Epithelial cell of prostate (primary cell): ENCODE data around the gene RFX6.
"Not testable (repeated sequence)": the region's sequence is repeated elsewhere in the genome, so short reads cannot be mapped to it uniquely, and the experiment has no call there.

ENCODE experiments used
- DNase-seq: peaks from one replicate; pipeline ENCODE4 v3.0.0-alpha.2; 2011; ENCODE audit warnings: low read depth, low spot score
- H3K27ac ChIP-seq: fragments of 450-650 bp; 2 replicates; pipeline ENCODE4 v1.5.1; 2017; ENCODE audit warnings: mild to moderate bottlenecking

The RFX6 gene, protein sequence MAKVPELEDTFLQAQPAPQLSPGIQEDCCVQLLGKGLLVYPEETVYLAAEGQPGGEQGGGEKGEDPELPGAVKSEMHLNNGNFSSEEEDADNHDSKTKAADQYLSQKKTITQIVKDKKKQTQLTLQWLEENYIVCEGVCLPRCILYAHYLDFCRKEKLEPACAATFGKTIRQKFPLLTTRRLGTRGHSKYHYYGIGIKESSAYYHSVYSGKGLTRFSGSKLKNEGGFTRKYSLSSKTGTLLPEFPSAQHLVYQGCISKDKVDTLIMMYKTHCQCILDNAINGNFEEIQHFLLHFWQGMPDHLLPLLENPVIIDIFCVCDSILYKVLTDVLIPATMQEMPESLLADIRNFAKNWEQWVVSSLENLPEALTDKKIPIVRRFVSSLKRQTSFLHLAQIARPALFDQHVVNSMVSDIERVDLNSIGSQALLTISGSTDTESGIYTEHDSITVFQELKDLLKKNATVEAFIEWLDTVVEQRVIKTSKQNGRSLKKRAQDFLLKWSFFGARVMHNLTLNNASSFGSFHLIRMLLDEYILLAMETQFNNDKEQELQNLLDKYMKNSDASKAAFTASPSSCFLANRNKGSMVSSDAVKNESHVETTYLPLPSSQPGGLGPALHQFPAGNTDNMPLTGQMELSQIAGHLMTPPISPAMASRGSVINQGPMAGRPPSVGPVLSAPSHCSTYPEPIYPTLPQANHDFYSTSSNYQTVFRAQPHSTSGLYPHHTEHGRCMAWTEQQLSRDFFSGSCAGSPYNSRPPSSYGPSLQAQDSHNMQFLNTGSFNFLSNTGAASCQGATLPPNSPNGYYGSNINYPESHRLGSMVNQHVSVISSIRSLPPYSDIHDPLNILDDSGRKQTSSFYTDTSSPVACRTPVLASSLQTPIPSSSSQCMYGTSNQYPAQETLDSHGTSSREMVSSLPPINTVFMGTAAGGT

DNA sequence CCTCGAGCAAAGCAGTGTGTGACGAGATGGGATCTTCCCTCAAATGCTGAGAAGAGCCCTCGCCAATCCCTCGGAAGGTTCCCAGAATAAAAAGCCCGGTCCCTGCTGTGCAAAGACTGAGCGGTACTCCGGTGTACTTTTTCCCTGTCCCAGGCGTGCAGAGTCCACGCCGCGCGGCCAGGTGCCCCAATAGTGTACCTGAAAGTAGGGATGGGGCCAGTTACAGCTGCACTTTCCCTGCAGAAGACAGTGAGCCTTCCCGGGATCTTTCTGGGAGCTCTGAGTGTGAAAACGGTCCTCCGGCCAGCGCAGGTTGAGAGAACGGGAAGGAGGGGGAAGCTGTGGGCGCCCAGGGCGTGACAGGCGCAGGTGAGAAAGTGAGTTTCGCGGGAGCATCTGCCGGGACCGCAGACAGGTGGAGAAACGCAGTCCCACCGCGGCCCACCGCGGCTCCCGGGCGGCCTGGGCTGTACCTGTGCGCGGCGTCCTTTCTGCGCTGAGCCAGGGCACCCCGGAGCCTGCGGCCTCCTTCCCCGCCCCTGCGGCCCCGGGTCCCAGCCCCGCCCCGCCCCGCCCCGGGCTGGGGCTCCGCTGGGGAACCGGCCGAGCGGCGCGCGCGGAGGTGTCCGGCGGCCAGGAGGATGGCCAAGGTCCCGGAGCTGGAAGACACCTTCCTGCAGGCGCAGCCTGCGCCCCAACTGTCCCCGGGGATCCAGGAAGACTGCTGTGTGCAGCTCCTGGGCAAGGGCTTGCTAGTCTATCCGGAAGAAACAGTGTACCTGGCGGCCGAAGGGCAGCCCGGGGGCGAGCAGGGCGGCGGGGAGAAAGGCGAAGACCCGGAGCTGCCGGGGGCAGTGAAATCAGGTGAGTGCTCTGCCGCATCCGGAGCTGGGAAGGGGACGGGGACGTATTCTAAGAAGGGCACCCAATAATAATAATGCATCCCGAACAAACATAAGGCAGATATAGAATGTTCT, at the start of gene RFX6:
RFX6 (plus strand) TSS at position 608 of the 977 bp plus-strand sequence; CDS start at position 642, 34 bp downstream.
- no peak for DNase-seq

DNA sequence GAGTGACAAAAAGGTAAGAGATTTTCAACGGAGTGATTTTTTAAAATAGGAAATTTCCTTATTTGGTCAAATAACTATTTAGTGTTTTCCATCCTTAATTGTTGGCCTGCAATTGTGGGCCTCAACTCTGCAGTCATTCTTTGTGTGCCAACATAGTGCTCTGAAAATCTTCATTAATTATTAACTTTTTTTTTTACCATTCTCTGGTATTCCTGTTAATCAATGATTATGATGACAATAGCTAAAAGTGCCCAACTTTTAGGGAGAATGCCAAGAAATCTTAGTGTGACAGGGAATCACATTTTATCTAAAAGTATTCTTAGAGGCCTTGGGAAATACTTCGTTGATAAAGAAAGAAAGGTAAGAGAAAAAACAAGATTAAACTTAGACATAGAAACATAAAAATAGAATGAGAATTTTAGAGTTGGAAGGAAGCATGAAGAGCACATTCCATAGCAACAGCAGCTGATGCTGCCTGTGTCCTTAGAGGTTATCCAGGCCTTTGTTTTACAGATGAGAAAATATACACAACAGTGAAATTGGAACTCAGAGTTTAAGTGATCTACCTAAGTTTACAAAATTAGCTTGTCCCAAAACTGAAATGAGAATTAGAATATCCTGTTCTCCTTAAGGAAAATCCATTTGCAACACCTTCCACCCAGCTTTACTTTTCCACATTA, 49.3 kb upstream of the RFX6 start:
- H3K27ac ChIP-seq, result no peak overlapping the region
- no peak for DNase-seq

More for the DNA sequence above, at the start of gene RFX6:
- no peak within 1 kb of the TSS for H3K27ac ChIP-seq

DNA sequence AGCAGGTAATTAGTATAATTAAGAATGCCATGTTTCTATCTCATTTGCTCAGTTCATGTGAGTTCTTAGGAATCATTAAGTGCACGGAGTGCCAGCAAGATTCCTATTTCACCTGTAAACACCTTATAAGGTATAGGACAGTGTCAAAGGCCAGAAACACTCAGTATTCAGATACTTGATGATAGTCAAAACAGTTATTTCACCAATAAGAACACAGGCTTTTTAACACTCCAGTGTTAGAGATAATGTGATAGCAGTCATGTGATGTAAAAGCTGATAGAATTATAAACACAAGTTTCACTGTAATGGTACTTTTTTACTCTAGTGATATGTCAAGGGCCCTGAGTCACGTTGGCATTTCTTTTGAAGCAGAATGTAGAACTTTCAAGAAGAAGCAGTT, 48.1 kb upstream of the RFX6 start, which contains the start of gene GPRC6A:
GPRC6A (minus strand) TSS at position 101 of the 400 bp plus-strand sequence; CDS start at position 31, 70 bp downstream.
- no peak for DNase-seq
- H3K27ac ChIP-seq, result no peak within 1 kb of the TSS

DNA sequence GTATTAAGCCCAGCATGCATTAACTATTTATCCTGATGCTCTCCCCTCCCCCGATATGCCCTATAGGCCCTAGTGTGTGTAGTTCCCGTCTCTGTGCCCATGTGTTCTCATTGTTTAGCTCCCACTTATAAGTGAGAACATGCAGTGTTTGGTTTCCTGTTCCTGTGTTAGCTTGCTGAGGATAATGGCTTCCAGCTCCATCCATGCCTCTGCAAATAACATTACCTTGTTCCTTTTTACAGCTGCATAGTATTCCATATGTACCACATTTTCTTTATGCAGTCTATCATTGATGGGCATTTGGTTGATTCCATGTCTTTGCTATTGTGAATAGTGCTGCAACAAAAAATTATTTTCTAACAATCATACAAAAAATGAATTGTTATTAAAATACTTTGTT, 42.5 kb upstream of the RFX6 start:
- not testable (repeated sequence) for H3K27ac ChIP-seq, DNase-seq

DNA sequence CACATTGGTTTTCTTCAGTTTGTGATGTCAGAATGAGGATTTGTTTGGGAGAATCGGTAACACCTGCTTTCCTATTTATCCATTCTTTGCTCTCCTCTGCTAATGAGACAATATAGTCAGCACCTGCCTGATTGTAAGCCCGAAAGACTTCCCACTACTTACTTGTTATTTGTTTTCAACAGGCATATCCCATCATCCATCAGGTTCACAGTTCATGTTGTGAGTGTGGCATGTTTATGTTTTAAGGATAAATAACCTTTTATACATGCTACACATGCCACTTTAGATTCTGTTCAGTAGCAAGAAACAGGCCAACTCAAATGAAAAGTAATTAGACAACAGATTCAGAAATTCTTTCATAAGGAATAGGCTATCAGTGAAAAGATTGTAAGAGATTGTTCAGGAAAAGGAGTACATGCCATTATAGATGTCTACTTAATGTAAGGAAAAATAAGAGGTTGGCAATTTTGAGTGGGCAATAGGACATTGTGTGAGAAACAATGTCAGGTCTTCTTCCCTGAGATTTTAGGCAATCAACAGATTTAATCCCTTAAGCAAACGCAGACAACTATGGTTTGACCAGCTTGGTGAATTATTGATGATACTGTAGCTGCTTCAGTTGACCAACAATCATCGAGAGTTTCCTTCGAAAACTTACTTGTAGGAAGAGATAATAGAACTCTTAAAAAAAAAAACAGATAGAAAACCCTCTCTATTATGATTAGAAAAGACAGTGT, 40.3 kb upstream of the RFX6 start:
- no peak overlapping the region for H3K27ac ChIP-seq
- DNase-seq, result no peak

DNA sequence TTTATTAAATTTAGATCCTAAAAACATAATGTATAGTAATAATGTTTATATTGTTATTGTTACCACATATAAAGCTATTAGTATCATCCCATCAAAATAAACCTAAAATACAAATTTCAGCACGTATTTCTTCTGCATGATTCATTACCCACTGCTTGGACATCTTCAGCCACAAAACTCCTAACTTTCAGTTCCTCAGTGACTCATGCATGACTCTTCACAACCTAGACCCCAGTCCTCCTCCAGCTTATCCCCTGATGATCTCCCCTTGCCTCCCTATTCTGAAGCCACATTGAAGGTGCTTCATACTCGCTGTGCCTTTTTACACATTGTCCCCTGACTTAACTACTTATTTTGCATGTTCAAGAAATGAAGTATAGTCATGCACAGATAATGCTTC, 37.0 kb upstream of the RFX6 start:
- H3K27ac ChIP-seq, result no peak overlapping the region
- no peak for DNase-seq

DNA sequence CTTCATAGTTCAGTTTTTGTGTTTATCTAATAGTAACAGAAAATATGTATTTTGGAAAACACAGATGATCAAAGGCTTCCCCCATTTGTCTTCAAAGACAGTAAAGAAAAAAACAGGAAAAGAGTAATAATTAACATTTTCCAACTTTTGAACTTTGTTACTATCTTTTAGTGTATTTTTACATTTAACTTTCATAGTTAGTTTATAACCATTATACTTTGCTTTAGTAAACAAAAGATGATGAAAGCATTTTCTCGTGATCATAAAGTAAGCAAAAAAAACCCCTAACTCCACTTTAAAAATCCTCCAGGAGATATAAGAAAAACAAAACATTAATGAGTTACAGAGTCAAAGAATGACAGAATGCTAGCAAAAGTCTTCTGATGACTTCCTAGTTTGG, 34.6 kb upstream of the RFX6 start:
- DNase-seq, result no peak
- H3K27ac ChIP-seq, result no peak overlapping the region

DNA sequence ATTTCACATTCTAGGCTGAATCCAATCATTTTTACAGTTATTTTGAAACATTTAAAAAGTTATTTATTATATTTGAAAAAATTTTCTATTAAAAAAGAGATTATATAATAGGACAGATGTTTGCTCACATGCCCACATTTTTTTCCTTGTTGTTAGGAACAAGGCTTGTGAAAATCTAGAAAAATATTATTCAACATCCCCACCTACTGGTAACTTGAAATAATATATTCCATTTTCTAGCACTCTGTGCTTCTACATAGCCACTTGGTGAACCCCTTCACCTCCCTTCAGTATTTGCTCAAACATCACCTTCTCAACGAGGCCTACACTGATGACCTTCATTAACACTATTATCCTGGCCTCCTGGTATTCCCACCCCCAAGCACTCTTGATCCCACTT, 29.8 kb upstream of the RFX6 start:
- no peak overlapping the region for H3K27ac ChIP-seq
- DNase-seq, result no peak

DNA sequence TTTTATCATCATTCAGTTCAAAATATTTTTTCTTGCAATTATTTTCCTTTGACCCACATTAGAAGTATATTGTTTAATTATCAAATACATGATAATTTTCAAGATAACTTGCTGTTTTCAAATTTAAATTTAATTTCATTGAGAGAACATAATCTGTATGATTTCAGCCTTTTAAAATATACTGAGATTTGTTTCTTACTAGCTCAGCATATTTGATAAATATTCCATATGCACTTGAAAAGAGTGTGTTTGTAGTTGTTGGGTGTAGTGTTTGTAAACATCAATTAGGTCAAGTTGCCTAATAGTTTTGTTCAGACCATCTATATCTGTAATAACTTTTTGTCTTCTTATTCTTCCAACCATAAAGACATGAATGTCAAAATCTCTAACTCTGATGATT, 19.0 kb upstream of the RFX6 start:
- H3K27ac ChIP-seq, result no peak overlapping the region
- DNase-seq, result no peak

DNA sequence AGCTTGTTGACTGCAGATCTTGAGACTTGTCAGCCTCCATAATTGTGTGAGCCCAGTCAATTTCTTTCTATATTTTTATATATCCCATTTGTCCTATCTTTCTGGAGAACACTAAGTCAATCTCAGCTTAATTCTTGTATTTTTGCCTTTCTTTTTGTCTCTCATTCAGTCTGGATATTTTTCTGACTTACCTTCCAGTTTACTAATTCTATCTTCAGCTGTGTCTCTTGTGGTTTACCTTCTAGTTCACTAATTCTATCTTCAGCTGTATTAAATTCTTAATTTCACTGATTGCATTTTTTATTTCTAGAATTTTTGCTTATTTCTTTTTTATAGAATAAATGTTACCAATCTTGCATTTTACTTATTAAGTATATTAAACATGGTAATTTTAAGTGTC, 17.8 kb upstream of the RFX6 start:
- DNase-seq, result no peak
- H3K27ac ChIP-seq, result no peak overlapping the region

DNA sequence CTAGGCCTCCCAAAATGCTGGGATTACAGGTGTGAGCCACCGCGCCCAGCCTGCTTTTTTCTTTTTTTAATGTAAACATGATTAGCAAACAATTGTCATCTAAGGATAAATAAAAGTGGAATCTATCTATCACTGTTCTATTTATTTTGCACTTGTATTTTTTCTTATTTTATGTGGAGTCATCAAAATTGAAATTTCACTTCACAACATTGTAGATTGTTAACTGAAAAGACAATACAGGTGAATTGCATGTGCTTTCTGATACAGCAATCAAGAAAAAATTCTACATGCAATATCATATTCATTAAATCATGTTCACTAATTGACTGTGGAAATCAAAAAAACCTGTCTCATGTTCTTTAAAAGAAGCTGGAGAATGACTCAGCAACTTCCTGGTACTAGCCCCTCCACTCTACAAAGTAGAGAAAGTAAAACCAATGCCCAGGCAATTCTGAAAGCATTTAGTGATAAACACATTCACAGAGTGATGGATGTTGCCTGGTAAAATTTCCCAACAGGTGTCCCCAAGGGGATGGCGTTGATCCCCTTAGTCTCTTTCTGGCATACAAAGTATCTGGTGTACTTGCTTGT, 10.7 kb upstream of the RFX6 start:
- H3K27ac ChIP-seq, result no peak overlapping the region
- DNase-seq, result no peak

DNA sequence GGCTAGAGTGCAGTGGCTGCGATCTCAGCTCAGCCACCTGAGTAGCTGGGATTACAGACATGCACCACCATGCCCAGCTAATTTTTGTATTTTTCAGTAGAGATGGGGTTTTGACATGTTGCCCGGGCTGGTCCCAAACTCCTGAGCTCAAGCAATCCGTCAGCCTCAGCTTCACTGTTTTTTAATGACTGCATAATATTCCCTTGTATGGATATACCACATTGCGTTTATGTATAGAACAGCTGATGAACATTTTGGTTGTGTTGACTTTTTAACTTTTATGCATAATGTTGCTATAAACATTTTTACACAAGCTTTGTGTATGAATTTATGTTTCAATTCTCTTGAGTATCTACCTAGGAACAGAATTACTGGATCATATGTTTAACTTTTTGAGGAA, 4.3 kb upstream of the RFX6 start:
- no peak for DNase-seq

DNA sequence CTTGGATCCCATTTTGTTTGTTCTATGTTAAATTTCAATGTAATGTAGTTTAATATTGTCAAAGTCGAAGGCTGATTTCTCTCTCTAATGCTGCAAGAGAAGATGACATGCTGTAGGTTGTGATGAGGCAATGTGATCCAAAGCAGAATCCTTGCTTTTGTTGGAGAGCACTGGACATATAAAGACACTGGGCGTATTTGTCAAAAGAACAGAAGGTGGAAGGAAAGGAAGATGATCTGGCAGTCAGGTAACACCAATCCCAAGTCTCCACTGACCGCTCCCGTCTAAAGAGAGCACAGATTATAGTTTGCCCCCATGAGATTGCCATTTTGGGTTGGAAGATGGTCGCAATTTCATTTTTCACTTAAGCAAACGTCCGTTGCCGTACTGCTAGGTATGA, 935 bp upstream of the RFX6 start:
- no peak for DNase-seq
- no peak overlapping the region for H3K27ac ChIP-seq

More for the DNA sequence above, 4.3 kb upstream of the RFX6 start:
- no peak overlapping the region for H3K27ac ChIP-seq

DNA sequence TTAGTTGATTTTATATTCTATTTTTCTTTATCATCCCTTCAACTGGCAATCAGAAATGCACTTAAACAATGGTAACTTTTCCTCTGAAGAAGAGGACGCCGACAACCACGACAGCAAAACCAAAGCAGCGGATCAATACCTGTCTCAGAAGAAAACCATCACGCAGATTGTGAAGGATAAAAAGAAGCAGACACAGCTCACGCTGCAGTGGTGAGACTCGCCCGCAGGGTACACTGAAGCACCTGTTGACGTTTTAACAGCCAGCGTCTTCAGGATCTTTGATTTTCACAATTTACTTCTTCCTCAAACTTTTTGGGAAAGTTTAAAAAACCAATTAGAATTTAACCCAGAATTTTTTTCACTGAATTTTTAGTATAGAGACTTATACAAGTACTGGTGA, 701 bp downstream of the RFX6 start:
- no peak overlapping the region for H3K27ac ChIP-seq
- no peak for DNase-seq

DNA sequence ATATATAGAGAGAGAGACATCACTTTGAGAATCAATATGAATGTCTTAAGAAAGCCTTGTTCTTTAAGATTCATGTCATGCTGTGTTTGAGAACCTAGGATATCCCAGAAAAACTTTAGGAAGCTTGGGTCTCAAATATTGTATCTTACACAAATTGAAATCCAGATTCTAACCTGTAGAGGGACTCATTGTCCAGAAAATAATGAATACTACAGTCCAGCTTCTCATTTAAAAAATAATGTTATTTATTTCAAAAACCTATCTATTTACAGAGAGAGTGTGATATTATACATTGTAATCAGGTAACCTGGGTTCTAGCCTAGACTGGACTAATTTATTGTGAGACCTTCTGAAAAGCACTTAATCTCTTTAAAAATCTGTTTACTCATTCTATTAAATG, 4.2 kb downstream of the RFX6 start:
- DNase-seq, result no peak
- no peak overlapping the region for H3K27ac ChIP-seq

DNA sequence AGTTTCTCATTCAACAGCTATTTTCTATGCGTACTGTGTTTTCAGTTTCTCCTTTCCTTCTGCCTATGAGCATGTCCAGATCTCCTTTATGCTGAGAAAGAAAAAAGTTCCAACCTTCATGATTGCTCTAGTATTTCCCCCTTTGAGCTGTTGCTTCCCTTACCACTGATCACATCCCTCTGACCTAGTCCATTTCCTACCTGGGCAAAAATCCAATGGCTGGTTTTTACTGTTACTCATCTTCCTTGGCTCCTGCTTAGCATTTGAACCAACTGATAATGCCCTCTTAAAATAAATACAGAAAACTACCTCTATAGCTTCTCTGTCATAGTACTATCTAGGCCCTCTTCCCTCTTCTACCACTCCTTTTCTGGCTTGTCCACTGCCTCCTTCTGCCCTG, 6.0 kb downstream of the RFX6 start:
- DNase-seq, result no peak
- no peak overlapping the region for H3K27ac ChIP-seq

DNA sequence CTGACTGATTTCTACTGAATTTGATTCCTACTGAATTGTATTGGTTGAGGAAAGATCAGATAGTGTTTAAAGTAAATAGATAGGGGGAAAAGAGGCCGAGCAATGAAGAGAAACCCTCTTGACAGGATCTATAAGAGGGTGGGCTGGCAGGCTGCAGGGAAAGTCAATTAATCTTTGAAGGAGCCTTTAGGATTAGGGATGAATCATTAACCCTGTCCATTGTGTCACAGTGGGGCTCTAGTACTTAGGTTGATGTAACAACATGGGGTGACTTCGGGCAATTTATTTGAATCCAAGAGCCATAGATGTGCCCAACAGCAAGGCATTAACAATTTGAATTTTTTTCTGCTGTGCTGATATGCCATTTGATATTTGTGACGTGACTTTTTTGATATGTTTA, 7.5 kb downstream of the RFX6 start:
- DNase-seq, result no peak
- H3K27ac ChIP-seq, result no peak overlapping the region

DNA sequence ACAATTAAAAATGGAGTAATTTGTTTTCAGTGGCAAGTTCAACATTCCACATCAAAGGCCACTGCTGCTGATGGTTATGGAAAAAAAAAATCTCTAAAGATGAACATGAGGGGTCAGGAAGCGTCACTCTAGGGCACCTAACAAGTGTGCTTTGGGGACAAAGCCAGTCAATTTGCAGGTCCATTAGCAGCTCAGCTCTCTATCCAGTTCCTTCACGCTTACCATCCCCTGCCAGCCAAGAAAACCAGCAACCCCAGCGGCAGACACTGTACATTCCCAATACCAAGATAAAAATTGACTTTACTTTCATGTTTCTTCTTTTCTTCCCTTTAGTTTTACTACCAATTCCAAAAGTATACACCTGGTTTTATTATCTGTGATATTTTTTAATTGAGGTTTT, 10.1 kb downstream of the RFX6 start:
- DNase-seq, result no peak
- no peak overlapping the region for H3K27ac ChIP-seq
